ENCODE data around the gene PPP3R1. TPM values are rescaled to one million over a fixed set of nuclear protein-coding genes. Genes with fewer than 3 reads are reported as not detected.

The PPP3R1 gene
- total RNA-seq, 8 experiments from 2014 or later, result 26.4 to 55.1 (median 39.6) TPM

DNA sequence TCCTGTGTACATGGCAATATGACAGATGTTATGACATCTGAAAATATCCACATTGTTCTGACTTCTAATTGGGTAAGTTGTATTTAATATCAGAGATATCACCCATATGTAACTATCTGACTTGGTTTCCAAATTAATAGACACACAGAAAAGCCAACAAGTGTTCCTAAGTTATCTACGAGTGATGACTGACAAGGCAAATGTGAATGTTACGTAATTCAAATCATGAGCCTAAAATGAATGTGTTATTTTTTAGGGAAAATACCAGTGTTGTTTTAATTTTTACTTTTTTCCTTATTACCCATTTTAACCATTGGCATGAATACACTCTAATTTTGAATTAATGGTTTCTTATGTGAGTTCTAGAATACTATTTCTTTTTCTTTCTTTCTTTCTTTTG, 110.5 kb downstream of the PPP3R1 start:
- 83 to 100% (median 100%) methylated on average over 2 of the region's 2 CpGs; no CpG with 5 or more reads in 2 of the 10 experiments for WGBS, 10 experiments
- H3K27ac ChIP-seq, result no peak overlapping the region
- in situ Hi-C loops (cut with MboI; ENCODE audit: low pct_unique_long_range_greater_than_20kb in 2 of 9, low sequenced_read_pairs in 9 of 9, unreplicated experiment in 9 of 9), result no loop called here
- no peaks in the 10 kb centered on the region for H3K4me1 ChIP-seq (replicated peaks in 1 of 2)
- H3K4me3 ChIP-seq, result no peak overlapping the region
- ATAC-seq (replicated peaks in 6 of 8), result no peak

DNA sequence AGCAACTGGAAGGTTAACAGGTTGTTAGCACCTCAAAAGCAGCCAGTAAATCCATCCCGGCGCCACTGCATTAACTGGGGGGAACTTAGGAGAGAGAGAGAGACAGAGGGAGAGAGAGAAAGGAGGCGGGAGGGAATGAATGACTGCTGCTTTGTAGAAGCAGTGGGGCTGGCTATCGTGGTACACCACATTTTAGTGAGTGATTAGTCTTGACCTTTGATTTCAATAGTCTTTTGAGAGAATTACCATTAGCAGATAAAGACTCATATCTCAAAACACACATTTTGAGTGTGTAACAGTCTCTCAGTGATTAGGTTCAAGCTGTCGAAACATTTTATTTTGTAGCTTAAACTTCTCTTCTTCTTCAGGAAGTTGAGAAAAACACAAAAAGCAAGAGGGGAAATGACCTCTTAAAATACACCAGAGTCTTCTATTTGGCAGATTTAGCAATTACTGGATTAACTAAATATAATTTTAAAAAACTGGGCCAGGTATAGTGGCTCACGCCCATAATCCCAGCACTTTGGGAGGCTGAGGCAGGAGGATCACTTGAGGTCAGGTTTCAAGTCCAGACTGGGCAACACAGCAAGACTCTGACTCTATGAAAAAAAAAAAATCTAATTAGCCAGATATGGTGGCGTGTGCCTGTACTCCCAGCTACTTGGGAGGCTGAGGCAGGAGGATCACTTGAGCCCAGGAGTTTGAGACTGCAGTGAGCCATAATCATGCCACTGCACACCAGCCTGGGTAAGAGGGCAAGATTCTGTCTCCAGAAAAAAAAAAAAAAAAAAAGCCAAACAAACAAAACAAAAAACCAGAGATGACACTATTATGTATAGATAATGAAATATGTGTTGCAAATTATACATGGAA, 116.6 kb downstream of the PPP3R1 start:
- WGBS, 10 experiments, result 42 to 100% (median 87%) methylated on average over 1 to 7 of the region's 7 CpGs
- in situ Hi-C loops (cut with MboI; ENCODE audit: low pct_unique_long_range_greater_than_20kb in 2 of 9, low sequenced_read_pairs in 9 of 9, unreplicated experiment in 9 of 9), result loop anchor here in 1 of 9 experiments (10.0 kb wide), 1 partner anchor 309 kb away; no protein-coding TSS in a partner anchor
- Histone ChIP-seq H3K27ac (no peak overlapping the region), H3K4me1 (replicated peaks in 1 of 2) (no peaks in the 10 kb centered on the region), H3K4me3 (no peak overlapping the region)
- ATAC-seq (replicated peaks in 6 of 8), result no peak

DNA sequence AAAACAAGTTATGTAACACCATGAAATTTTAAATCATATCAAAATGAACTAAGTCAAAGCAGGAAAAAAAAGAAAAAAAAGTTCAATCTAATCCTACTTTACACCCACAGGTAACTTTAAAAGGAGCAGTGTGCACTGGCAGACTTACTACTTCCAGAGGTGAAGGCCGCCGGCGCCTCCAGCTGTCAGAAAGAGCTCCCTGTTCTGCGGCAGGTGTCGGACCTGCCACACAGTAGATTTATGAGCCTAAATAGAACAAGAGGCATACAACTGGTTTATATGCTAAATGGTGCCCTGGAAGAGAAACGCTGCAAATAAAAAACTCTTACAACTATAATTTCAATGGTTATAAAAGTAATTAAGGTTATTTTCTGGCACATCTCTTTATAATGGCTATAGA, 117.8 kb downstream of the PPP3R1 start:
- H3K4me3 ChIP-seq, result no peak overlapping the region
- no peak for ATAC-seq (replicated peaks in 6 of 8)
- in situ Hi-C loops (cut with MboI; ENCODE audit: low pct_unique_long_range_greater_than_20kb in 2 of 9, low sequenced_read_pairs in 9 of 9, unreplicated experiment in 9 of 9), result loop anchor here in 1 of 9 experiments (10.0 kb wide), 1 partner anchor 310 kb away; no protein-coding TSS in a partner anchor
- H3K27ac ChIP-seq, result no peak overlapping the region
- WGBS, 10 experiments, result 60 to 100% (median 90%) methylated on average over 1 to 6 of the region's 6 CpGs; no CpG with 5 or more reads in 1 of the 10 experiments
- H3K4me1 ChIP-seq (replicated peaks in 1 of 2), result no peaks in the 10 kb centered on the region

DNA sequence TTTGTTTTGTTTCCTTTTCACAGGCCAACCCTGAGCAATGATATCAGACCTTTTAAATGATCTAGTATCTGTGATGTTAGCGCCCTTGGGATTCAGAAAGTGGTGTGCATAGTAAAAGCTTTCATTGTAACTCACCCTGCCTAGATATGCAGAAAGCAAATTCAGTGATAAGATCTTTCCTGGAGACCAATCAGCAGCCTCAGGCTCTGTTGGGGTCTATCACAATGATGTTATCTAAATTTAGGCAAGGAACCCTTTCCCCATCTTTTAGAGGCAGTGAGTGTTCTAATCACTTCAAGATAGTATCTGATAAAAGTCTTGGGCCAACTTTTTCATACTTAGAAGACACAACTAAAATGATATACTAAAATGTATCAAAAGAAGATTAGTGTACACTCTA, 118.2 kb downstream of the PPP3R1 start:
- WGBS, 10 experiments, result 80 to 100% (median 100%) methylated on average over 1 of the region's 1 CpG; no CpG with 5 or more reads in 2 of the 10 experiments
- no peak for ATAC-seq (replicated peaks in 6 of 8)
- Histone ChIP-seq H3K4me1 (replicated peaks in 1 of 2) (no peaks in the 10 kb centered on the region), H3K4me3 (no peak overlapping the region), H3K27ac (no peak overlapping the region)
- in situ Hi-C loops (cut with MboI; ENCODE audit: low pct_unique_long_range_greater_than_20kb in 2 of 9, low sequenced_read_pairs in 9 of 9, unreplicated experiment in 9 of 9), result loop anchor here in 1 of 9 experiments (10.0 kb wide), 1 partner anchor 311 kb away; no protein-coding TSS in a partner anchor

Other genes starting within 250 kb of the PPP3R1 start
- gene C1D, start 189.5 kb downstream of the PPP3R1 start, total RNA-seq, result 10 to 100 TPM; 19.7 to 34.9 (median 24.7) TPM
- 10 to 100 TPM; 10.7 to 35.8 (median 16.8) TPM for gene PNO1, start 94.6 kb downstream of the PPP3R1 start, total RNA-seq
- 10 to 100 TPM; 16.9 to 59.1 (median 40.2) TPM for gene CNRIP1, start 67.4 kb upstream of the PPP3R1 start, total RNA-seq
- gene PLEK, start 112.8 kb upstream of the PPP3R1 start, total RNA-seq, result 1 to 10 TPM in 2 of 8 experiments, under 1 TPM in 5, not detected in 1; 0.17 to 1.6 (median 0.87) TPM
- 1 to 10 TPM in 3 of 8 experiments, under 1 TPM in 5; 0.54 to 1.5 (median 0.82) TPM for gene FBXO48, start 214.8 kb upstream of the PPP3R1 start, total RNA-seq
- 1 to 10 TPM; 1.8 to 3.9 (median 3.0) TPM for gene APLF, start 215.1 kb upstream of the PPP3R1 start, total RNA-seq